ENCODE data around the gene LTC4S. TPM values are rescaled to one million over a fixed set of nuclear protein-coding genes. Genes with fewer than 3 reads are reported as not detected.
A peak's percentile ranks its signal among the peaks of the same experiment; 100 is the strongest.
"Not testable (repeated sequence)": the region's sequence is repeated elsewhere in the genome, so short reads cannot be mapped to it uniquely, and the experiment has no call there.

LTC4S gene, protein sequence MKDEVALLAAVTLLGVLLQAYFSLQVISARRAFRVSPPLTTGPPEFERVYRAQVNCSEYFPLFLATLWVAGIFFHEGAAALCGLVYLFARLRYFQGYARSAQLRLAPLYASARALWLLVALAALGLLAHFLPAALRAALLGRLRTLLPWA
- 3.7 and 4.5 TPM in 2 replicates for total RNA-seq (2021)
- long read RNA-seq = 0 reads

GRCh38 chr5:179793468-179794139 is at the start of gene LTC4S:
Gene LTC4S, plus strand, starts transcription at chr5:179793986. Its CDS starts 95 bp downstream, at chr5:179794081.
- Histone ChIP-seq H4K20me1 (ENCODE audit: control insufficient read depth, insufficient read depth, insufficient read length) (no peaks in the 10 kb centered on the region), H4K8ac (replicated peaks; ENCODE audit: insufficient read length, low read depth, low read length) (no peak within 1 kb of the TSS), H3K23me2 (ENCODE audit: insufficient read length, low read depth, low read length, poor library complexity, severe bottlenecking) (peaks cover 3% of the 10 kb centered on the region), H4K5ac (ENCODE audit: insufficient read length, low read depth, low read length) (no peak within 1 kb of the TSS), H2BK20ac (ENCODE audit: low read depth, low read length, poor library complexity, severe bottlenecking) (no peak within 1 kb of the TSS), H2BK5ac (ENCODE audit: insufficient read length, low read length) (no peak within 1 kb of the TSS), H2AFZ (ENCODE audit: low read length) (no peak within 1 kb of the TSS), H2BK12ac (ENCODE audit: insufficient read length, low read depth, low read length) (no peak within 1 kb of the TSS), H3K79me2 (ENCODE audit: insufficient read depth, low read length) (no peaks in the 10 kb centered on the region), H3K18ac (ENCODE audit: insufficient read length, low read depth, low read length) (no peak within 1 kb of the TSS), H3K79me1 (ENCODE audit: insufficient read depth, low read depth, low read length, poor library complexity, severe bottlenecking) (no peaks in the 10 kb centered on the region), H3K4ac (ENCODE audit: low read depth, low read length) (no peak within 1 kb of the TSS), H3K27ac (ENCODE audit: insufficient read length, low read depth, low read length) (no peak within 1 kb of the TSS), H3K27me3 (ENCODE audit: insufficient read depth, low read length) (no peaks in the 10 kb centered on the region), H3K23ac (ENCODE audit: insufficient read length, low read depth, low read length) (no peak within 1 kb of the TSS), H4K91ac (ENCODE audit: insufficient read length, low read depth, low read length) (no peak within 1 kb of the TSS), H3K4me1 (ENCODE audit: insufficient read depth, low read length) (no peaks in the 10 kb centered on the region), H2BK15ac (ENCODE audit: low read depth, low read length) (no peak within 1 kb of the TSS), H3K9ac (ENCODE audit: extremely low read depth, insufficient read length, low read length) (no peak within 1 kb of the TSS), H3K9me3 (ENCODE audit: control insufficient read depth, low read depth, low read length) (no peaks in the 10 kb centered on the region), H3T11ph (ENCODE audit: low read length) (no peak within 1 kb of the TSS), H3K56ac (ENCODE audit: insufficient read length, low read depth, low read length) (no peak within 1 kb of the TSS), H2BK120ac (ENCODE audit: low read depth, low read length, poor library complexity, severe bottlenecking) (no peak within 1 kb of the TSS), H3K4me2 (ENCODE audit: insufficient read depth, insufficient read length, low read length) (peak within 1 kb of the TSS; percentile 48), H2AK5ac (ENCODE audit: insufficient read length, low read length) (no peak within 1 kb of the TSS), H3K14ac (ENCODE audit: insufficient read depth, low read length) (no peak within 1 kb of the TSS)
- TF ChIP-seq, protein P1, sequence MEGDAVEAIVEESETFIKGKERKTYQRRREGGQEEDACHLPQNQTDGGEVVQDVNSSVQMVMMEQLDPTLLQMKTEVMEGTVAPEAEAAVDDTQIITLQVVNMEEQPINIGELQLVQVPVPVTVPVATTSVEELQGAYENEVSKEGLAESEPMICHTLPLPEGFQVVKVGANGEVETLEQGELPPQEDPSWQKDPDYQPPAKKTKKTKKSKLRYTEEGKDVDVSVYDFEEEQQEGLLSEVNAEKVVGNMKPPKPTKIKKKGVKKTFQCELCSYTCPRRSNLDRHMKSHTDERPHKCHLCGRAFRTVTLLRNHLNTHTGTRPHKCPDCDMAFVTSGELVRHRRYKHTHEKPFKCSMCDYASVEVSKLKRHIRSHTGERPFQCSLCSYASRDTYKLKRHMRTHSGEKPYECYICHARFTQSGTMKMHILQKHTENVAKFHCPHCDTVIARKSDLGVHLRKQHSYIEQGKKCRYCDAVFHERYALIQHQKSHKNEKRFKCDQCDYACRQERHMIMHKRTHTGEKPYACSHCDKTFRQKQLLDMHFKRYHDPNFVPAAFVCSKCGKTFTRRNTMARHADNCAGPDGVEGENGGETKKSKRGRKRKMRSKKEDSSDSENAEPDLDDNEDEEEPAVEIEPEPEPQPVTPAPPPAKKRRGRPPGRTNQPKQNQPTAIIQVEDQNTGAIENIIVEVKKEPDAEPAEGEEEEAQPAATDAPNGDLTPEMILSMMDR (conservative IDR thresholded peaks at IDR 0.05) = no peak
- peaks cover 3% of the 10 kb centered on the region in 2 experiments for H3K9me3 Mint-ChIP-seq
- H3K36me3 Mint-ChIP-seq (ENCODE audit: insufficient read depth in 1 of 3, low read depth in 3 of 3) = peaks cover 8 to 19% (median 16%) of the 10 kb centered on the region in 3 experiments; a peak in 6 of 7 replicates
- WGBS (ENCODE audit: extremely low coverage, insufficient read length, low lambda C conversion rate) = no CpG with 5 or more reads among the region's 19 CpGs
- peak; percentile 27 for DNase-seq
- peaks cover 17 to 18% of the 10 kb centered on the region in 2 experiments for H3K4me1 Mint-ChIP-seq
- peak within 1 kb of the TSS; percentile 77 to 83 for H3K4me3 Mint-ChIP-seq
- peaks cover 7% of the 10 kb centered on the region for H3K27me3 Mint-ChIP-seq (ENCODE audit: low read depth)
- H3K27ac Mint-ChIP-seq = peak within 1 kb of the TSS; percentile 34 to 77 (median 55); a peak in 2 of 7 replicates

GRCh38 chr5:179744106-179744505 is 49.7 kb upstream of the LTC4S start:
- not testable (repeated sequence) for H2BK120ac ChIP-seq (ENCODE audit: low read depth, low read length, poor library complexity, severe bottlenecking); H3K9me3 ChIP-seq (ENCODE audit: control insufficient read depth, low read depth, low read length); H3K56ac ChIP-seq (ENCODE audit: insufficient read length, low read depth, low read length); H2BK20ac ChIP-seq (ENCODE audit: low read depth, low read length, poor library complexity, severe bottlenecking); DNase-seq; H3K27me3 Mint-ChIP-seq (ENCODE audit: low read depth); H3K4ac ChIP-seq (ENCODE audit: low read depth, low read length); H4K20me1 ChIP-seq (ENCODE audit: control insufficient read depth, insufficient read depth, insufficient read length); H3K14ac ChIP-seq (ENCODE audit: insufficient read depth, low read length); H3T11ph ChIP-seq (ENCODE audit: low read length); H2BK12ac ChIP-seq (ENCODE audit: insufficient read length, low read depth, low read length); H2BK5ac ChIP-seq (ENCODE audit: insufficient read length, low read length); H3K23ac ChIP-seq (ENCODE audit: insufficient read length, low read depth, low read length); H3K18ac ChIP-seq (ENCODE audit: insufficient read length, low read depth, low read length); H3K23me2 ChIP-seq (ENCODE audit: insufficient read length, low read depth, low read length, poor library complexity, severe bottlenecking); H2AFZ ChIP-seq (ENCODE audit: low read length); H3K4me2 ChIP-seq (ENCODE audit: insufficient read depth, insufficient read length, low read length); H4K91ac ChIP-seq (ENCODE audit: insufficient read length, low read depth, low read length); H3K27ac ChIP-seq (ENCODE audit: insufficient read length, low read depth, low read length); H4K5ac ChIP-seq (ENCODE audit: insufficient read length, low read depth, low read length); H2AK5ac ChIP-seq (ENCODE audit: insufficient read length, low read length); H3K4me3 Mint-ChIP-seq; H3K9me3 Mint-ChIP-seq; H2BK15ac ChIP-seq (ENCODE audit: low read depth, low read length); H3K27me3 ChIP-seq (ENCODE audit: insufficient read depth, low read length); H3K4me1 Mint-ChIP-seq; H3K79me1 ChIP-seq (ENCODE audit: insufficient read depth, low read depth, low read length, poor library complexity, severe bottlenecking); H3K4me1 ChIP-seq (ENCODE audit: insufficient read depth, low read length); H4K8ac ChIP-seq (replicated peaks; ENCODE audit: insufficient read length, low read depth, low read length); H3K9ac ChIP-seq (ENCODE audit: extremely low read depth, insufficient read length, low read length)
- whole genome bisulfite sequencing (ENCODE audit: extremely low coverage, insufficient read length, low lambda C conversion rate) = no CpG with 5 or more reads among the region's 7 CpGs
- Mint-ChIP-seq H3K27ac (peak overlapping the region in 1 of 3 experiments; percentile 22; a peak in 1 of 7 replicates), H3K36me3 (ENCODE audit: insufficient read depth in 1 of 3, low read depth in 3 of 3) (peaks cover 22 to 39% (median 33%) of the 10 kb centered on the region in 3 experiments; a peak in 6 of 7 replicates)
- H3K79me2 ChIP-seq (ENCODE audit: insufficient read depth, low read length) = peaks cover 28% of the 10 kb centered on the region; the same call in 1 of the 2 replicates

Measured in H9 (cell line).